NCI-H748 (cell line): ENCODE results near the gene IGFL2.
"Not testable (repeated sequence)": the region's sequence is repeated elsewhere in the genome, so short reads cannot be mapped to it uniquely, and the experiment has no call there.

ENCODE experiments used
- DNase-seq: peaks from one replicate; lab custom pipeline; 2025; ENCODE audit not compliant: unreplicated experiment; lab: John Stamatoyannopoulos, UW

Gene IGFL2

GRCh38 chr19:46141421-46141820, 6.6 kb upstream of the IGFL2 start:
- DNase-seq: no peak

GRCh38 chr19:46142294-46142693, 5.7 kb upstream of the IGFL2 start:
- DNase-seq: no peak

- DNase-seq: no peak
Measured at GRCh38 chr19:46144756-46145155, 3.3 kb upstream of the IGFL2 start.

- DNase-seq: no peak
Measured at GRCh38 chr19:46147166-46147740, 785 bp upstream of the IGFL2 start.

- DNase-seq: no peak
Measured at GRCh38 chr19:46150606-46151005, 2.6 kb downstream of the IGFL2 start.

GRCh38 chr19:46155237-46155636, 7.2 kb downstream of the IGFL2 start:
- DNase-seq: no peak

GRCh38 chr19:46159418-46160232, 11.6 kb downstream of the IGFL2 start:
- DNase-seq: no peak

GRCh38 chr19:46160233-46160775, 12.3 kb downstream of the IGFL2 start:
- no peak for DNase-seq

- not testable (repeated sequence) for DNase-seq
Measured at GRCh38 chr19:46161642-46162257, 13.7 kb downstream of the IGFL2 start.

GRCh38 chr19:46162731-46163130, 14.7 kb downstream of the IGFL2 start:
- DNase-seq: no peak

GRCh38 chr19:46173886-46174480, 25.9 kb downstream of the IGFL2 start:
- DNase-seq: no peak

GRCh38 chr19:46176116-46176860, 28.2 kb downstream of the IGFL2 start:
- DNase-seq: no peak

GRCh38 chr19:46179076-46179759, 31.2 kb downstream of the IGFL2 start:
- no peak for DNase-seq

GRCh38 chr19:46180701-46181387, 32.8 kb downstream of the IGFL2 start:
- DNase-seq: no peak

- DNase-seq: no peak
Measured at GRCh38 chr19:46181388-46181779, 33.3 kb downstream of the IGFL2 start.

GRCh38 chr19:46182476-46182875, 34.4 kb downstream of the IGFL2 start:
- DNase-seq: no peak

- DNase-seq: not testable (repeated sequence)
Measured at GRCh38 chr19:46184775-46185710, 37.0 kb downstream of the IGFL2 start.

- no peak for DNase-seq
Measured at GRCh38 chr19:46186101-46186716, 38.2 kb downstream of the IGFL2 start.
